Measurements from ENCODE around the gene DNAH12.
"Not testable (repeated sequence)": the region's sequence is repeated elsewhere in the genome, so short reads cannot be mapped to it uniquely, and the experiment has no call there.

Gene DNAH12

DNA sequence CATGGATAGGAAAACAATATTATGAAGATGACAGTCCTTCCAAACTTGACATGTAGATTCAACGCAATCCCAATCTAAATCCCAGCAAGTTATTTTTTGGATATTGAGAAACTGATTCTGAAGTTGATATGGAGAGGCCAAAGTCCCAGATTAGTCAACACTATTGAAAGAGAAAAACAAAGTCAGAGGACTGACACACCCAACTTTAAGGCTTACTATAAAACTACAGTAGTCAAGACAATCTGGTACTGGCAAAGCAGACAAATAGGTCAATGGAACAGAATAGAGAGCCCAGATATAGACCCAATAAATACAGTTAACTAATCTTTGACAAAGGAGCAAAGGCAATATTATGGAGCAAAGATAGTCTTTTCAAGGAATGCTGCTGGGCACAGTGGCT is 132.4 kb downstream of the DNAH12 start:
- DNase-seq (ENCODE audit: low read depth), result no peak

DNA sequence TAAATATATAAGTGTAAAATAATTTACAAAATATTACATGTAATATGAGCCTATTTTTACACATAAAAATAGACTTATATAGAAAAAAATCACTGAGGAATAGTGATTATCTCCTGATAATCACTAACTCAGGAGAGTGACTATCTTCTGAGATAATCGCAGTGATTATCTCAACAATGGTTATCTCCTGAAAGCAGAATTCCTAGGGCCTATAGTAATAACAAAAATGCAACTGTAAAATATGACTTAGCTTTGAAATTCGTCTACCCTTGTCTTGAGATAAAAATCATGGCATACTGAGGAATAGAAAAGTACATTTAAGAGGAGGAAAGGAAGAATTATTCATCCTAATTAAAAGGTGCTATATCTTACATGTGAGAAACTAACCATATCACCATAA is 134.7 kb downstream of the DNAH12 start:
- no peak for DNase-seq (ENCODE audit: low read depth)

DNA sequence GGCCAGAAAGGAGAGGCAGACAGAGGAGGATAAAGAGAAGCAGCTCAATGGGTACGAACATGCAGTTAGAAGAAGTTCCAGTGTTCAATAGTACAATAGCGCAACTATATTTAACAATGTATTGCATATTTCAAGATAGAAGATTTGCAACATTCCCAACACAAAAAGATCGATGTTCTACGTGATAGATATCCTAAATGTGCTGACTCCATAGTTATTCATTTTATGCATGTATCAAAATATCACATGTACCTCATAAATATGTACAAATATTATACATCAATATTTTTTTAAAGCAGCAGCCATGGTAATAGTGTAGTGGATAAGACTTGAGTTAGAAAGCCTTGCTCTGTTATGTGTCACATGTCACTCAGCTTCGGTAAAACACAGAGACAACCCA is 141.5 kb downstream of the DNAH12 start:
- no peak for DNase-seq (ENCODE audit: low read depth)

DNA sequence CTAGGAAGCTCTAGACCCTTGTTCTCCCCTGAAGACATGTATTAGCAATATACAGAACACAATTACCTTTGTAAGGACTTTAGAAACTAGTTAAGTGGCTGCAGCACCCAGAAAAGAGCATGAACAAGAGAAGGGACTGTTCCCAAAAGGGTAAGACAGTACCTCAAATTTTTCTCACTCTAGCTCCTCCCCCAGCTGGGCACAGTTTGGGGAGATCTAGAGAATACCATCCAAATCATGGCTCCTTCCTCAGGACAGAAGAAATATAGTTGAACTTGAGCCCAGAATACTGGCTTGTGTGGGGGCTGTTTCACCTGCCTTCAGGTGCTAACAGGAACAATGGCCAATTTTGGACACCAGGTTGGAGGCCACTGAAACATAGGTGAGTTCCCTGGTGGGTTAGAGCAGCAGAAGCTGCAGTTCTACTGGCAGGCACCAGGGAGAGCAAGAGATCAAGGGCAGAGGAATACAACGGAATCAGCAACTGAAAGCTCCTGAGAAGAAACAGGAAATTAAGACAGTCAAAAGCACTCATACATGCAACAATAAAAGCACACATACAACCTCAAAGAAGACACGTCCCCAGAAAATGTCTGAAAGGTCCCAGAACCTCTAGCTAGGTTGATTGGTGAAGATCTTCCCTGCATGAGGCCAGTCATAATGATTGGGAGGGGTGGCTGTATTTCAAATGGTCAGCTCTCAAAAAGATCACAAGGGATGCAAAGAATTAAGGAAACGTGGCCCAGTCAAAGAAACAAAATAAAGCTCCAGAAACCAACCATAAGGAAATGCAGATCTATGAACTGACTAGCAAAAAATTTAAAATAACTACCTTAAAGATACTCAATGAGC is 146.7 kb downstream of the DNAH12 start:
- peak; percentile 40 for DNase-seq (ENCODE audit: low read depth)

DNA sequence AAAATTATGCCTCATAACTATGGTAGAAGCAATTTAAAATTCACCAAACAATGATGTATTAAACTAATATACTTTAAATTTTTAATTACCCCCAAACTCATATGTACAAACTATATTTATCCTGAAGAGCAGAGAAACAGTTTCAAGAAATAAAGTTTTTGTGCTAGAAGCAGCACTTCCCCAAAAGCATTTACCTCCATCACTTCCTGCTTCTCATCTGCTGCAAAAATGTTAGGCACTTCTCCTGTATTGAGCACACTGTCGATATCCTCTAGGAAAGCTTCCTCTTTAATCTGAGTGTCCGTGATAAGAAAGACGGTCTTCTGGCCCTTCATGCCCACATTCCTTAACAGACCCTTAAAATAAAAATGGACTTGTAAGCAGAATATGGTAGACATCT is 150.2 kb downstream of the DNAH12 start:
- DNase-seq (ENCODE audit: low read depth), result no peak

DNA sequence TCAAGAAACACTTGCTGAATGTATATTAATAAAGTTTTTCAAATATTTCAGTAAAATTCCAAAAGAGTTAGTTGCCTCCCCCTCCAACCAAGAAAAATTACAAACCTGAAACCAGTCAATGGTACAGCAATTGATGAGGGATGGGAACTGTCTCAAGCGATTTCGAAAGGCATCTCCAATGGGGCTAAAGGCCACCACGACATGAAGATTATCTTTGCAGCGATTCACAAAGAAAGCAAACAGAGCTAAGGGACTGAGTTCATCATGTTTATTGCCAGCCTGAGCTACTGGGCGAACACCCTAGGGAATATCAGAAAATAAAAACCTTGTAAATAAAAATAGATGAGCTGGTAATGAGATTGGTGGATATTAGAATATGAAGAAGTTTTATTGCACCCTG is 152.4 kb downstream of the DNAH12 start:
- no peak for DNase-seq (ENCODE audit: low read depth)

DNA sequence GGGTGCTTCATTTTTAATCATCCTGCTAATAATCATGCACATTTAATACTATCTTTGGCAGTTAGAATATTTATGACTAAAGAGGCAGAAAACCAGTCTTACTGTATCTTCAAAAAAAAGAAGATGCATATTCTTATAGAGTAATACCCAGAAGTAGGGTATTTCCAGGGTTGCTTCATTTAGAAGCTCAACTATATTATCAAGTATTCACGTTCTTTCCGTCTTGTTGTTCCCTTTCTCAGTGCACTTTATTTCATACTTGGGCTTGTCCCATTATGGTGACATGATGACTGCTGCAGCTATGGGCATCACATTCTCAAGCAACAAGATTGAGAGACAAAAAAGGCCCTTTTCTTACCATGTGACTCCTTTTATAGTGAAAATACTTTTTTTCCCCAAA is 154.9 kb downstream of the DNAH12 start:
- DNase-seq (ENCODE audit: low read depth), result no peak

DNA sequence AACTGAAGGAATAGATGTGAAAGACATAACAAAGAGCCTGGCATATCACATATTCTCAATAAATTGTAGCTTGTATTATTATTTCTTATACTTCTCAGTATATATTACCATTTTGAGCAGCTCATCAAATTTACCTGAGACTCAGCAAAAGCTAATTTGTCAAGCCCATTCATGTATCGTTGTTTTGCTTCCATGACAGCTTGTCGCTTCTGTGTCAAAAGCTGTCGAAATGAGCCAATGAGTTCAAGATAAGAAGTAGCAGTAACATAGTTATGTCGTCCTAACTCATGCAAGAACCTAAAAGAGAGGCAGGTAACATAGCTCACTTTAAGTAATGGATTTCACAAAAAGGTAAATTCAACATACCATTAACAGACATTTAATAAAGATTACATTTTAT is 157.8 kb downstream of the DNAH12 start:
- DNase-seq (ENCODE audit: low read depth), result no peak

DNA sequence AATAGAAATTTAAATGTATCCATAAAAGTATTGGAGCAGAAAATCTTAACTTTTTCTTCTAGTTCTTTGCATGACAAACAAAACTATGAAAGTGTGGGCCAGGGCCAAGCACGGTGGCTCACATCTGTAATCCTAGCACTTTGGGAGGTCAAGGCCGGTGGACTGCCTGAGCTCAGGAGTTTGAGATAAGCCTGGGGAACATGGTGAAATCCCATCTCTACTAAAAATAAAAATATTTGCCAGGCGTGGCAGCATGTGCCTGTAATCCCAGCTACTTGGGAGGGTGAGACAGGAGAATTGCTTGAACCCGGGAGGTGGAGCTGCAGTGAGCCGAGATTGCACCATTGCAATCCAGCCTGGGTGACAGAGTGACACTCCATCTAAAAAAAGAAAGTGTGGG is 158.6 kb downstream of the DNAH12 start:
- DNase-seq (ENCODE audit: low read depth), result no peak

DNA sequence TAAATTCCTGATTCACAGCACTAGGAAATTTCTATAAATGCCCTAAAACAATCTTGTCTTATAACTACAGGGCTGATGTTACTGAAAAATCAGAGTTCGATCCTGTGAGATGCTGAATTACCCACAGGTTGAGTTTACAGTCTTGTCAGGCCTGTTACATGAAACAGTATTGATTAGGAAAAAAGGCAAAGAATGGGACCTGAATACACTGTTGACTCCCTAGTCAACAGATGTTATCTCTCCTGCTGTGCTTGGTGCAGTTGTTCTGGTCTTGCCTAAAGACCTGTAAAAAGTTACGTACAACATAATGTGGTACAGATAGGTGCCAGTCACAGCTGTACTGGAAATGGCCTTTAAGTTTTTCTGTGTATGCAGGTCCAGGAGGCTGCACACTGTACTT is 160.3 kb downstream of the DNAH12 start:
- DNase-seq (ENCODE audit: low read depth), result no peak

DNA sequence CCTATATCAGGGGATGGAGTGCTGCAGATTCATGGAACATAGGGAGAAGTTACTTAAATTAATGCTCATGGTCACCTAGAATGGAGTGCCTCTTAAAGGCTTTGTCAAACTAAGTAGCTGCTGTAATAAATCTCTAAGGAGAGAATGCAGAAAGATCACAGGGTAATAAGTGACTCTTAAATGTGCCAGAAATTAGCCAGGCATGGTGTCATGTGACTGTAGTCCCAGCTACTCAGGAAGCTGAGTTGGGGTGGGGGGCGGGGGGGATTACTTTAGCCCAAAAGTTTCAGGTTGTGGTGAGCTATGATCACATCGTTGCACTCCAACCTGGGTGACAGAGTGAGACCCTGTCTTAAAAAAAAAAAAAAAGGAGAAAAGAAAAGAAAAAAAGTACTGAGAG is 160.7 kb downstream of the DNAH12 start:
- no peak for DNase-seq (ENCODE audit: low read depth)

DNA sequence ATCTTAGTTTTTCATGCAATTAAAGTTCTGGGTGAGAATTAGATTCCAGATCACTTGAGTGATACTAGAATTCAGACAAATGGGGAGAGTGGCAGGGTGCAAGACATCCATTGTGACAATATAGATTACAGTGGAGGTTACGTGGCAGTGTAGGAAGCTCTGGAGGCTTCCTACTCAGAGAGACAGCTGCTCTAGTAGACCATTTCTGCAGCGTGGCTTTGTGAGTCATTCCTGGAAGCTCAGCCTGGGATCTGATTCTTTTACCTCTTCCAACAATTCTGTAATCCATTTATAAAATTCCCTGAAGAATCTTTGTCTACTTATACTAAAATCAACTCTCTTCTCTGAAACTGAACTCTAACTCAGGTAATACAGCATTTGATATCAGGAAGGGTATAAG is 161.2 kb downstream of the DNAH12 start:
- DNase-seq (ENCODE audit: low read depth), result no peak

DNA sequence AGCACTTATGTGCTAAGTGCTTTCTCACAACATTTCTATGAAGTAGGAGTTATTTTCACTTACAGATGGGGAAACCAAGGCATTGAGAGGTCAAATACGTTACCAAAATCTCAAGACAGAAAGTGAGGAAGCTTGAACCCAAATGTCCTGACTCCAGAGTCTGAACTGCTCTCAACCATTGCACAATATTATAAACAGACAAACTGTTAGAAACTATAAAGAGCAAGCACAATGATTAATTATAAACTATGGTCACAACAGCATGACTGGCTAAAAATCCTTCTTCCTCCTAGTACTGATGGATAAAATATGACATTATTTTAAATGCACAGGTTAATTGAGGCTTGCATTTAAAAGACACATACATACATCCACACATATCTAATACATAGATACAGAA is 173.8 kb downstream of the DNAH12 start:
- DNase-seq (ENCODE audit: low read depth), result no peak

DNA sequence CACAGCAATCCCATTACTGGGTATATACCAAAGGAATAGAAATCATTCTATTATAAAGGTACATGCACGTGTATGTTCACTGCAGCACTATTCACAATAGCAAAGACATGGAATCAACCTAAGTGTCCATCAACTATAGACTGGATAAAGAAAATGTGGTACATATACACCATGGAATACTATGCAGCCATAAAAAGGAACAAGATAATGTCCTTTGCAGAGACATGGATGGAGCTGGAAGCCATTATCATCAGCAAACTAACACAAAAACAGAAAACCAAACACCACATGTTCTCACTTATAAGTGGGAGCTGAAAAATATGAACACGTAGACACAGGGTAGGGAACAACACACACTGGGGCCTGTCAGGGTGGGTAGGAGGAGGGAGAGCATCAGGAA is 179.1 kb downstream of the DNAH12 start:
- DNase-seq (ENCODE audit: low read depth), result not testable (repeated sequence)

DNA sequence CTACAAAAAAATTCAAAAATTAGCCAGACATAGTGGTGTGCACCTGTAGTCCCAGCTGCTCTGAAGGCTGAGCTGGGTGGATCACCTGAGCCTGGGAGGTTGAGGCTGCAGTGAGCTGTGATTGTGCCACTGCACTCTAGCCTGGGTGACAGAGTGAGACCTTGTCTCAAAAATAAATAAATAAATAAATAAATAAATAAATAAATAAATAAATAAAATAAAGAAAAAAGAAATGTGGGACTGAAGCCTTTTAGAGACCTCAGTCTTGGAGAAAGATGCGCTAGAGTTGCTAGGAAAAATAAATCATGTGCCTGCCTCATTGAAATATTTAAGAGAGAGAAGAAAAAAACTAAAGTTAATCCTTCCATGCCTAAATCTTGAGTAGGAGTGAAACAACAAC is 187.9 kb downstream of the DNAH12 start:
- DNase-seq (ENCODE audit: low read depth), result not testable (repeated sequence)

DNA sequence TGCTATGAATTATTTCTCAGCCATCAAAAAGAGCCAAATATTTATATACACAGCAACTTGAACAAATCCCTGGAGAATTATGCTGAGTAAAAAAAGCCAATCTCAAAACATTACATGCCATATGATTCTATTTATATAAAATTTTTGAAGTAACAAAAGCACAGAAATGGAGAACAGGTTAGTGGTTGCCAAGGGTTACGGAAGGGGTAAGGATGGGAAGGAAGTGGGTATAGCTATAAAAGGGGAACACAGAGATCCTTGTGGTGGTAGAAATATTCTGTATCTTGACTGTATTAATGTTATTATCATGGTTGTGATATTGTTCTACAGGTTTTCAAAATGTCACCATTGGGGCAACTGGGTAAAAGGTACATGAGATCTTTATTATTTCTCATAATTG is 189.4 kb downstream of the DNAH12 start:
- DNase-seq (ENCODE audit: low read depth), result no peak

DNA sequence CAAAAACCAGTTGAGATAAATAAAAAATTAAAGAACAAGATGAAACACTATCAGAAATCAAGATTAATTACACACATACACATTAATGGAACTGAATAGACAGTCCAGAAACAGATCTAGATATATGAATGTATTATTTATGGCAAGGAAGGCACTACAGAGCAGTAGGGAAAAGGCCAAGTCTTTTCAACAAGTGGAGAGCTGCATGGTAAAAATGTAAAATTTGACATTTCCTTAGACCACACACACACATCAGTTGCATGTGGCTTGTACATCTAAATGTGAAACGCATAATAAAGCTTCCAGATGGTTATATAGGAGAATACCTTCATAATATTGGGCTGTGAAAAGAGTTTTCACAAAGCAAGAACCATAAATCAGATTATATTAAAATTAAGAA is 193.9 kb downstream of the DNAH12 start:
- no peak for DNase-seq (ENCODE audit: low read depth)

DNA sequence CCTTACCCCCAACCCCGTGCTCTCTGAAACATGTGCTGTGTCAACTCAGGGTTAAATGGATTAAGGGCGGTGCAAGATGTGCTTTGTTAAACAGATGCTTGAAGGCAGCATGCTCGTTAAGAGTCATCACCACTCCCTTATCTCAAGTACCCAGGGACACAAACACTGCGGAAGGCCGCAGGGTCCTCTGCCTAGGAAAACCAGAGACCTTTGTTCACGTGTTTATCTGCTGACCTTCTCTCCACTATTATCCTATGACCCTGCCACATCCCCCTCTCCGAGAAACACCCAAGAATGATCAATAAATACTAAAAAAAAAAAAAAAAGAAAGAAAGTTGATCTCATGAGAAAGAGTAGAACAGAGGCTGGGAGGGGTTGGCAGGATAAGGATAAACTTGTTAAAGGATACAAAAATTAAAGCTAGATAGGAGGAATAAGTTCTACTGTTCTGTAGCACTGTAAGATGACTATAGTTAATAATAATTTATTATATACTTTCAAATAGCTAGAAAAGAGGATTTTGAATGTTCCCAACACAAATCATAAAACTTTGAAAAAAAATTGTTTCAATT is 205.0 kb downstream of the DNAH12 start:
- not testable (repeated sequence) for DNase-seq (ENCODE audit: low read depth)

DNA sequence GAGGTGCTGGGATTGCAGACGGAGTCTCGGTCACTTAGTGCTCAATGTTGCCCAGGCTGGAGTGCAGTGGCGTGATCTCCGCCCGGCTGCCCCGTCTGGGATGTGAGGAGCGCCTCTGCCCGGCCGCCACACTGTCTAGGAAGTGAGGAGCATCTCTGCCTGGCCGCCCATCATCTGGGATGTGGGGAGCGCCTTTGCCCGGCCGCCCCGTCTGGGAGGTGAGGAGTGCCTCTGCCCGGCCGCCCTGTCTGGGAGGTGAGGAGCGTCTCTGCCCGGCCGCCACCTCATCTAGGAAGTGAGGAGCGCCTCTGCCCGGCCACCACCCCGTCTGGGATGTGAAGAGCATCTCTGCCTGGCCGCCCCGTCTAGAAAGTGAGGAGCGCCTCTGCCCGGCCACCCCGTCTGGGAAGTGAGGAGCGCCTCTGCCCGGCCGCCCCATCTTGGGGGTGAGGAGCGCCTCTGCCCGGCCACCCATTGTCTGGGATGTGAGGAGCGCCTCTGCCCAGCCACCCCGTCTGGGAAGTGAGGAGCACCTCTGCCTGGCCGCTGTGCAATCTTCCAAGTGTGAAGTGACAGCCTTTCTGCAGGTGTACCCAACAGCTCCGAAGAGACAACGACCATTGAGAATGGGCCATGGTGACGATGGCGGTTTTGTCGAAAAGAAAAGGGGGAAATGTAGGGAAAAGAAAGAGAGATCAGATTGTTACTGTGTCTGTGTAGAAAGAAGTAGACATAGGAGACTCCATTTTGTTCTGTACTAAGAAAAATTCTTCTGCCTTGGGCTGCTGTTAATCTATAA is 205.7 kb downstream of the DNAH12 start:
- DNase-seq (ENCODE audit: low read depth), result not testable (repeated sequence)

DNA sequence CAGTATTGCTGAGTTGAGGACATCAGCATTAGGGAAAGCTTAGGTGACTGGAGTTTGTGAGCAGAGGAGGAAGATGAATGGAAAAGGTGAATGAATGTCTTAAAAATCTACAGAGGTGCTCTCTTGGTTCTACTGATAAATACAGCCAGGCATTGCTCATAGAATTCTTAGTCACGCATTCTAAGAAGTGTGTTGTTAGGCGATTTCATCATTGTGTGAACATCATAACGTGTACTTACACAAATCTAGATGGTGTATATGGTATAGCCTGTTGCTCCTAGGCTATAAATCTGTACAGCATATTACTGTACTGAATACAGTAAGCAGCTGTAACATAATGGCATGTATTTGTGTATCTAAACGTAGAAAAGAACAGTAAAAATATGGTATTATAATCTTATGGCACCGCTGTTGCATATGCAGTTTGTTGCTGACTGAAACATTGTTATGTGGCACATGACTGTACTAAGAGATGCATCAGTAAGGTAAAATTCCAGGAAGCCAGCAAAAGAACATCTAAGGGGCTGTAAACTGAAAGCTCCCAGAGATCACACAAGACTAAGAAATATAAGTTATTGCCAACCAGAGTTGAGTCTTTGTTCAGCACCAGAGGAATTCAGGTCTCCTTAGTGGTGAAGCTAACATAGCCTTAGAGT is 208.7 kb downstream of the DNAH12 start:
- DNase-seq (ENCODE audit: low read depth), result no peak

DNA sequence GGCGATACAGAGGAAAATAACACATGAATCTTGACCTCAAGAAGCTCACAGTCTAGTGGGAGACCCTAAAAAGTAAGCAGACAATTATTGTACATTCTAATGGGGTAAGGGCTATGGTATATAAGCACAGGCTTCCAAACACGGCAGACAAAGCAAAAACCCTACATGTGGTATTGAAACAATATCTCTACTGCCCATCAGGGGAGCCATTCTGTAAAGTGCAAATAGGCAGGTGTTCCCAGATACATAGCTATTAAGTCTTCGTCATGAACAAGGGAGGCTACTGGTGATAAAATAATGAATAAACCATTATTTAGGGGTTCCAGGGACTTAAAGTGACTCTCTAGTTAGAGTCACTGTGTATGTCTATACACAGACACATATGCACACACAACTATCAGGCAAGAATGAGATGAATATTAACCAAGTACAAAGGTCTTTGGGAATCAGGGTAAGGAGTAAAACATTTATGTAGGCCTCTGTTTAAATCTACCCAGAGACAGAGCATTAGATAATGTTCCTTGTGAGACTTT is 213.0 kb downstream of the DNAH12 start:
- no peak for DNase-seq (ENCODE audit: low read depth)

DNA sequence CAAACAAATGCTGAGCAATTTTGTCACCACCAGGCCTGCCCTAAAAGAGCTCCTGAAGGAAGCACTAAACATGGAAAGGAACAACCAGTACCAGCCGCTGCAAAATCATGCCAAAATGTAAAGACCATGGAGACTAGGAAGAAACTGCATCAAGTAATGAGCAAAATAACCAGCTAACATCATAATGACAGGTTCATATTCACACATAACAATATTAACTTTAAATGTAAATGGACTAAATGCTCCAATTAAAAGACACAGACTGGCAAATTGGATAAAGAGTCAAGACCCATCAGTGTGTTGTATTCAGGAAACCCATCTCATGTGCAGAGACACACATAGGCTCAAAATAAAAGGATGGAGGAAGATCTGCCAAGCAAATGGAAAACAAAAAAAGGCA is 217.6 kb downstream of the DNAH12 start:
- not testable (repeated sequence) for DNase-seq (ENCODE audit: low read depth)
